ENCODE data around the gene COG5.
"Not testable (repeated sequence)": the region's sequence is repeated elsewhere in the genome, so short reads cannot be mapped to it uniquely, and the experiment has no call there.

Gene COG5

GRCh38 chr7:107258737-107259136 is 305.0 kb downstream of the COG5 start:
- no peak for DNase-seq

- DNase-seq: no peak
Measured at GRCh38 chr7:107255602-107256001, 308.1 kb downstream of the COG5 start.

- no peak for DNase-seq
Measured at GRCh38 chr7:107254398-107254985, 309.2 kb downstream of the COG5 start.

- DNase-seq: no peak
Measured at GRCh38 chr7:107253599-107253998, 310.1 kb downstream of the COG5 start.

GRCh38 chr7:107251963-107252362 is 311.8 kb downstream of the COG5 start:
- no peak for DNase-seq

- no peak for DNase-seq
Measured at GRCh38 chr7:107248551-107249316, 315.0 kb downstream of the COG5 start.

GRCh38 chr7:107246836-107247235 is 316.9 kb downstream of the COG5 start:
- DNase-seq: not testable (repeated sequence)

- DNase-seq: no peak
Measured at GRCh38 chr7:107244613-107245012, 319.1 kb downstream of the COG5 start.

GRCh38 chr7:107242267-107242666 is 321.5 kb downstream of the COG5 start:
- no peak for DNase-seq

- no peak for DNase-seq
Measured at GRCh38 chr7:107237451-107237850, 326.3 kb downstream of the COG5 start.

- no peak for DNase-seq
Measured at GRCh38 chr7:107236862-107237261, 326.9 kb downstream of the COG5 start.

- DNase-seq: no peak
Measured at GRCh38 chr7:107234436-107234835, 329.3 kb downstream of the COG5 start.

GRCh38 chr7:107233981-107234380 is 329.7 kb downstream of the COG5 start:
- DNase-seq: no peak

- no peak for DNase-seq
Measured at GRCh38 chr7:107233174-107233573, 330.5 kb downstream of the COG5 start.

GRCh38 chr7:107232568-107233090 is 331.1 kb downstream of the COG5 start:
- no peak for DNase-seq

GRCh38 chr7:107230334-107230733 is 333.4 kb downstream of the COG5 start:
- DNase-seq: no peak

GRCh38 chr7:107228291-107228690 is 335.4 kb downstream of the COG5 start:
- DNase-seq: no peak

GRCh38 chr7:107224374-107225223 is 339.1 kb downstream of the COG5 start:
- no peak for DNase-seq

- not testable (repeated sequence) for DNase-seq
Measured at GRCh38 chr7:107220806-107221205, 342.9 kb downstream of the COG5 start.

GRCh38 chr7:107220356-107220755 is 343.4 kb downstream of the COG5 start:
- no peak for DNase-seq

GRCh38 chr7:107219563-107220244 is 344.0 kb downstream of the COG5 start:
- no peak for DNase-seq

GRCh38 chr7:107213945-107214344 is 349.8 kb downstream of the COG5 start:
- DNase-seq: no peak

Data from NCI-H2107 (cell line).